ENCODE results near the gene ADNP2. TPM values are rescaled to one million over a fixed set of nuclear protein-coding genes. Genes with fewer than 3 reads are reported as not detected.

The ADNP2 gene
- total RNA-seq, 4 donors from 2014 or later: 11.9 to 19.8 (median 15.2) TPM

DNA sequence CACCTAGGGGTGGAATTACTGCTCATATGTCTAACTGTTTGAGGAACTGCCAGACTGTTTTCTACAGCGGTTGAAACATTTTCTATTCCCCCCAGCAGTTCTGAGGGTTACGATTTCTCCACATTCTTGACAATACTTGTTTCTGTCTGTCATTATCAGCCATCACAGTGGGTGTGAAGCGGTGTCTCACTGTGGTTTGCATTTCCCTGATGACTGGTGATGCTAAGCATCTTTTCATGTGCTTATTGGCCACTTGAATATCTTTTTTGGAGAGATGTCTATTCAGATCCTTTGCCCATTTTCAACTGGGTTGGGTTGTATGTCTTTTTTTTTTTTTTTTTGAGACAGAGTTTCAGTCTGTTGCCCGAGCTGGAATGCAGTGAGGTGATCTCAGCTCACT, 63.0 kb downstream of the ADNP2 start:
- TF ChIP-seq CTCF (IDR thresholded peaks at IDR 0.05; ENCODE audit: low read depth): no peak

DNA sequence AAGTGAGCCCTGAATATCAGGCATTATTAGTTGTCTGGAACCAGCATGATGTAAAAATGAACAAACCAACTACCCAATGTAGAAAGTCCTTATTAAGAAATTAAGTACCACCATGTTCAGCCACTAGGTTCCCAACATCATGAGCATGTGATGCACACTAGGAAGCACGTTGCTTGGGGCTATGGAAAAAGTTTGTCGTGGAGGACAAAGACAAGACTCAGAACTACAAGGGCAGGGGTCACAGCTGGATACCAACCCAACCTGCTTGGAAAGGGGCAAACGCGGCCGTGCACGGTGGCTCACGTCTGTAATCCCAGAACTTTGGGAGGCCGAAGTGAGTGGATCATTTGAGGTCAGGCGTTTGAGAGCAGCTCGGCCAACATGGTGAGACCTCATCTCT, 64.0 kb downstream of the ADNP2 start:
- TF ChIP-seq CTCF (IDR thresholded peaks at IDR 0.05; ENCODE audit: low read depth): no peak

DNA sequence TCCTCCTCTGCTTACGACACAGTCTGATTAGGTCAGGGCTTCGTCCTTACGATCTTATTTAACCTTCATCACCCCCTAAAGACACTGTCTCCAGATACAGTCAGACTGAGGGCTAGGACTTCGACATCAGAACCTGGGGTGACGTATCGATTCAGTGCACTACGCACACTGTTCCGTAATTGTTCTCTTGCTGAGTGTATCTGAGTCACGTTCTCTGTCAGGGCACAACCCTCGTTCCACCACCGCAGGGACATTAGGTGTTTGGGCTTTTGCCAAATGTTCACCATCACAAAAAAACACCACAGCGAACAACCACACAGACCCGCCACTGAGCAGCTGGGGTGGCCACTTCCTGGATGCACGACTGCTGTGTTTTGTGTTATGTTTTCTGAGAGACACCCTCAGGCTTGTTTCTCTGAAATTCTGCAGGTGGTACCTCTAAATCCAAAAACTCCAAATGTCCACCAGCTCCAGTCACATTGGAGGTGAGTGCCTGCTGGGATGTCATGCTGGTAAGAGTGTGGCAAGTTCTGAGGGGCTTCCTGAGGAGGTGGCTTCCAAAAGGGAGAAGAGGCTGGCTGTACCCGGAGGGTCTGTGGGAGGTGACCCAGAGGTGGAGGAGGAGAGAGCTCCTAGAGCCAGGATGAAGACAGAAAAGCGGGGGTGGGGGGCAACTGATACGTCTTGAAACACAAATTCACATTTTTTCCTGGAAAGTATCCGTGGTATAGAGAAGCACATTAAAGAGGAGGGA, 66.6 kb downstream of the ADNP2 start:
- TF ChIP-seq CTCF (IDR thresholded peaks at IDR 0.05; ENCODE audit: low read depth): no peak

DNA sequence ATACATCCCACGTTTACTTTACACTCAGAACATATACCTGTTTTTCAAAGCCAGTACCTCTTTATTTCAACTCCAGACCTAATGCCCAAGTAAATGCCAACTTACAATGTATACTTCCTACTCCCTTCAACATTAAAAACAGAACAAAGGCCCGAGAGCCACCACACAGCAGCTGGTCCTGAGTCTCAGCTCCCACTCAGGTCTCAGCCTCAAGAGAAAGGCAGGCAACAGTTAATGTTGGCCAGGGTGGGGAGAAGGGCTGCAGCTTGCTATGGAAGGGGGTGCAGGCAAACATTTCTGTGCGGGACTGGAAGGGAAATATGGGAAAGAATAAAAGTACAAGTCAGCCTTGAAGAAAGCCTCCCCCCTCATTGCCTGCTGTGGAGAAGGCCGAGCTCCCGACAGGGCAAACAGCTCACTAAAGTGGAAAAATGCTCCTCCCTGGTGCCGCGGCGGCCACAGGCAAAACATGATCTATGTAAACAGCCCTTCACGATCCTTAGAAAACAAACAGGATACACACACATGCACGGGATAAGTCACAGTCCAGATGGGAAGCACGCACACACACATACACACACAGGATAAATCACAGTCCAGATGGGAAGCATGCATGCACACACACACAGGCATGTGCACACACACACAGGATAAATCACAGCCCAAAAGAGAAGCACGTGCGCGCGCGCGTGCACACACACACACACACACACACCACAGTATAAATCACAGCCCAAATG, 67.4 kb downstream of the ADNP2 start:
- TF ChIP-seq CTCF (IDR thresholded peaks at IDR 0.05; ENCODE audit: low read depth): no peak

GRCh38 chr18:80177128-80177527, 68.1 kb downstream of the ADNP2 start:
- TF ChIP-seq CTCF (IDR thresholded peaks at IDR 0.05; ENCODE audit: low read depth): no peak

DNA sequence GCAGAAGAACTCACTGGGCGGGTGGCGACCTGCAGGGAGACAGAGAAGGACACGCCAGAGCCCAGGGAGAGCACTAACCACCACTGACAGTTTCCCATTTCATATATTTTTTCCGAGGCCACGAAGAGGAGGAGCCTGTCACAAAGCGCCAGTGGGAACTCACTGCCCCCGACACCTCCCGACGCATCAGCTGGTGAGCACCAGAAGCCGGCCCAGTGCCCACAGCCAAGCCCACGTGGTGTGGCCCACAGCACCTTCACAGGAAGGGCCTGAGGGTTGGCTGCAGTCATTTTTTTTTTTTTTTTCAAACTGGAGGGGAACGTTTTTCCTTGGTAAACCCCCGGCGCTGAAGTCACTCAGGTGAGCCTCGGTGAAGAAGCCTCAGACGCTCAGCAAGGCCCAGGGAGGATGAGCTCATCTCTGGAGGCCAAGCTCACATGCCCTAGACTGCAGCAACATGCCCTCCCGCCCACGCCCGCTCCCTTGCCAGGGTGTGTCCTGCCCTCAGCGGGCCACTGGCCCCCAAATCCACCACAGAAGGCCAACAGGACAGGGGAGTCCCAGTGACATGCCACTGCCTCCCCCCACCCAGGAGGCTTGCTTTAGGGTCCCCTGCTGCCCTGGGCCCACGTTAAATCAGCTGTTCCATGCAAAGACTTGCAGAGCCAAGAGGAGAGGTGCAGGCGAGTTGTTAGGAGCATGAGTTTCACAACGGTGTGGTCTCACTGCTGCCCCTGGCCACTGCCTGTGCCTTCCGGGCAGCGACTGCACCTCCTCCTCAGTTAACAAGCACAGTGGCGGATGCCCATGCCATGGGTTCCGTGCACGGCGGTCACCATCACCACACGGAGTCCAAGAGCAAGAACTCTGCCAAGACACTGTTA, 70.1 kb downstream of the ADNP2 start:
- no peak for TF ChIP-seq CTCF (IDR thresholded peaks at IDR 0.05; ENCODE audit: low read depth)

Measured in subcutaneous adipose tissue (tissue), 4 donors.